Measurements from ENCODE around the gene FLAD1.
A peak's percentile ranks its signal among the peaks of the same experiment; 100 is the strongest.

Gene FLAD1

DNA sequence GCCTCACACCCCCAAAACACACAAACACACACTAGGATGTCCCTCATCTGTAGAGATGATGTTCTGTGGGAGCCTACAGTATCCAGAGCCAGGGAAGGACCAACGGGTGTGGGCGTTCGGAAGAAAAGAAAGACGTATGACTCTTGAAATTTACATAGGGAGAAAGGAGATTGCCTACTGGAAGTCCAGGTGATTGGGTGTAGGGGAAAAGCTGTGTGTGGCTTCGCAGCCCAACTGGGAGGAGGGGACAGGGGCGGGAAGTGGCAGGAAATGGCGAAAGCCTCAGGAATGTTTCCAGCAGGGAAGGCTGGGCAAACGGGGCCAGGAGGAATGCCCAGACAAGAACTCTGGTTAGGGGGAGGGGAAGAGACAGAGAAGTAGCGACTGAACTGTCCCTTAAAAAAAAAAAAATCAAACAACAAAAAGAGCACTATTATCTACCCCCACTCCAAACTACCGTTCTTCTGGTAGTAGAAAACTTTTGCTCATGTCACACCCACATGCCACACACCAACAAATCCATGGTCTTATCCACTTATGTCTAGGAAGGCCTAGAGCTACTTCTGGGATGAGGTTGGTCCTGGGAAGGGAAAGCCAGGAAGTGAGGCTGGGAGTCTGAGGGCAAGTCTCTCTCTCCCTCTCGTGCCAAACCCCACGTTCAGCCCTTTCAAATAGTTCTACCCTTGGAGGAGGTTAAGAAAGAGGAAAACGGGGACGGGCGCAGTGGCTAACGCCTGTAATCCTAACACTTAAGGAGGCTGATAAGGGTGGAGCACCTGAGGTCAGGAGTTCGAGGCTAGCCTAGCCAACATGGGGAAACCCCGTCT lies 10.4 kb upstream of the FLAD1 start (continued):
- TF ChIP-seq, protein P1, sequence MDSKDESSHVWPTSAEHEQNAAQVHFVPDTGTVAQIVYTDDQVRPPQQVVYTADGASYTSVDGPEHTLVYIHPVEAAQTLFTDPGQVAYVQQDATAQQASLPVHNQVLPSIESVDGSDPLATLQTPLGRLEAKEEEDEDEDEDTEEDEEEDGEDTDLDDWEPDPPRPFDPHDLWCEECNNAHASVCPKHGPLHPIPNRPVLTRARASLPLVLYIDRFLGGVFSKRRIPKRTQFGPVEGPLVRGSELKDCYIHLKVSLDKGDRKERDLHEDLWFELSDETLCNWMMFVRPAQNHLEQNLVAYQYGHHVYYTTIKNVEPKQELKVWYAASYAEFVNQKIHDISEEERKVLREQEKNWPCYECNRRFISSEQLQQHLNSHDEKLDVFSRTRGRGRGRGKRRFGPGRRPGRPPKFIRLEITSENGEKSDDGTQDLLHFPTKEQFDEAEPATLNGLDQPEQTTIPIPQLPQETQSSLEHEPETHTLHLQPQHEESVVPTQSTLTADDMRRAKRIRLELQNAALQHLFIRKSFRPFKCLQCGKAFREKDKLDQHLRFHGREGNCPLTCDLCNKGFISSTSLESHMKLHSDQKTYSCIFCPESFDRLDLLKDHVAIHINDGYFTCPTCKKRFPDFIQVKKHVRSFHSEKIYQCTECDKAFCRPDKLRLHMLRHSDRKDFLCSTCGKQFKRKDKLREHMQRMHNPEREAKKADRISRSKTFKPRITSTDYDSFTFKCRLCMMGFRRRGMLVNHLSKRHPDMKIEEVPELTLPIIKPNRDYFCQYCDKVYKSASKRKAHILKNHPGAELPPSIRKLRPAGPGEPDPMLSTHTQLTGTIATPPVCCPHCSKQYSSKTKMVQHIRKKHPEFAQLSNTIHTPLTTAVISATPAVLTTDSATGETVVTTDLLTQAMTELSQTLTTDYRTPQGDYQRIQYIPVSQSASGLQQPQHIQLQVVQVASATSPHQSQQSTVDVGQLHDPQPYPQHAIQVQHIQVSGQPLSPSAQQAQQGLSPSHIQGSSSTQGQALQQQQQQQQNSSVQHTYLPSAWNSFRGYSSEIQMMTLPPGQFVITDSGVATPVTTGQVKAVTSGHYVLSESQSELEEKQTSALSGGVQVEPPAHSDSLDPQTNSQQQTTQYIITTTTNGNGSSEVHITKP (tag by site-specific recombination; IDR thresholded peaks at IDR 0.05): peak; percentile 94
- TF ChIP-seq ZNF341 (tag by site-specific recombination; IDR thresholded peaks at IDR 0.05; ENCODE audit: low read depth) (peak; percentile 43; the same call in 1 of the 2 replicates), EGR2 (tag by site-specific recombination; IDR thresholded peaks at IDR 0.05; ENCODE audit: low read depth) (peak; percentile 36; the same call in 1 of the 2 replicates), ZFHX2 (tag by site-specific recombination; conservative IDR thresholded peaks at IDR 0.05) (peak; percentile 55), ZEB2 (tag by site-specific recombination; IDR thresholded peaks at IDR 0.05) (peak; percentile 39; the same call in 1 of the 2 replicates), ZNF391 (tag by site-specific recombination; IDR thresholded peaks at IDR 0.05; ENCODE audit: borderline replicate concordance, low read depth) (peak; percentile 53; the same call in 1 of the 2 replicates), ZNF623 (tag by site-specific recombination; IDR thresholded peaks at IDR 0.05) (0 out of 2 replicates have a peak, but pooled peaks have one; percentile 13), ZNF324 (tag by site-specific recombination; IDR thresholded peaks at IDR 0.05) (peak; percentile 45; the same call in 1 of the 2 replicates), ZNF501 (tag by site-specific recombination; IDR thresholded peaks at IDR 0.05) (no peak), ZNF629 (tag by site-specific recombination; IDR thresholded peaks at IDR 0.05) (peak; percentile 69), ZIC2 (tag by site-specific recombination; IDR thresholded peaks at IDR 0.05) (peak; percentile 73), ZNF366 (tag by site-specific recombination; conservative IDR thresholded peaks at IDR 0.05) (peak; percentile 53), ZNF433 (tag by site-specific recombination; IDR thresholded peaks at IDR 0.05; ENCODE audit: low read depth) (no peak), ZXDB (tag by site-specific recombination; IDR thresholded peaks at IDR 0.05) (peak; percentile 73), SP7 (tag by site-specific recombination; IDR thresholded peaks at IDR 0.05) (peak; percentile 76), ZBTB21 (tag by site-specific recombination; IDR thresholded peaks at IDR 0.05) (no peak; the same call in 1 of the 2 replicates), ZNF600 (tag by site-specific recombination; IDR thresholded peaks at IDR 0.05) (peak; percentile 65; the same call in 1 of the 2 replicates), ZNF350 (tag by site-specific recombination; IDR thresholded peaks at IDR 0.05) (no peak), OSR2 (tag by site-specific recombination; IDR thresholded peaks at IDR 0.05) (peak; percentile 69), ZNF335 (tag by site-specific recombination; conservative IDR thresholded peaks at IDR 0.05) (peak; percentile 59), SP2 (tag by site-specific recombination; IDR thresholded peaks at IDR 0.05) (peak; percentile 93), ZNF121 (tag by site-specific recombination; IDR thresholded peaks at IDR 0.05) (no peak), KLF8 (tag by site-specific recombination; IDR thresholded peaks at IDR 0.05) (peak; percentile 55), FEZF1 (tag by site-specific recombination; IDR thresholded peaks at IDR 0.05) (peak; percentile 98), ZNF133 (tag by site-specific recombination; IDR thresholded peaks at IDR 0.05) (no peak), ZBTB8A (tag by site-specific recombination; IDR thresholded peaks at IDR 0.05) (peak; percentile 19; the same call in 1 of the 2 replicates)
- TF ChIP-seq, protein P2, sequence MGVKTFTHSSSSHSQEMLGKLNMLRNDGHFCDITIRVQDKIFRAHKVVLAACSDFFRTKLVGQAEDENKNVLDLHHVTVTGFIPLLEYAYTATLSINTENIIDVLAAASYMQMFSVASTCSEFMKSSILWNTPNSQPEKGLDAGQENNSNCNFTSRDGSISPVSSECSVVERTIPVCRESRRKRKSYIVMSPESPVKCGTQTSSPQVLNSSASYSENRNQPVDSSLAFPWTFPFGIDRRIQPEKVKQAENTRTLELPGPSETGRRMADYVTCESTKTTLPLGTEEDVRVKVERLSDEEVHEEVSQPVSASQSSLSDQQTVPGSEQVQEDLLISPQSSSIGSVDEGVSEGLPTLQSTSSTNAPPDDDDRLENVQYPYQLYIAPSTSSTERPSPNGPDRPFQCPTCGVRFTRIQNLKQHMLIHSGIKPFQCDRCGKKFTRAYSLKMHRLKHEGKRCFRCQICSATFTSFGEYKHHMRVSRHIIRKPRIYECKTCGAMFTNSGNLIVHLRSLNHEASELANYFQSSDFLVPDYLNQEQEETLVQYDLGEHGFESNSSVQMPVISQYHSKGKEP (tag by site-specific recombination; IDR thresholded peaks at IDR 0.05): no peak
- TF ChIP-seq, protein P3, sequence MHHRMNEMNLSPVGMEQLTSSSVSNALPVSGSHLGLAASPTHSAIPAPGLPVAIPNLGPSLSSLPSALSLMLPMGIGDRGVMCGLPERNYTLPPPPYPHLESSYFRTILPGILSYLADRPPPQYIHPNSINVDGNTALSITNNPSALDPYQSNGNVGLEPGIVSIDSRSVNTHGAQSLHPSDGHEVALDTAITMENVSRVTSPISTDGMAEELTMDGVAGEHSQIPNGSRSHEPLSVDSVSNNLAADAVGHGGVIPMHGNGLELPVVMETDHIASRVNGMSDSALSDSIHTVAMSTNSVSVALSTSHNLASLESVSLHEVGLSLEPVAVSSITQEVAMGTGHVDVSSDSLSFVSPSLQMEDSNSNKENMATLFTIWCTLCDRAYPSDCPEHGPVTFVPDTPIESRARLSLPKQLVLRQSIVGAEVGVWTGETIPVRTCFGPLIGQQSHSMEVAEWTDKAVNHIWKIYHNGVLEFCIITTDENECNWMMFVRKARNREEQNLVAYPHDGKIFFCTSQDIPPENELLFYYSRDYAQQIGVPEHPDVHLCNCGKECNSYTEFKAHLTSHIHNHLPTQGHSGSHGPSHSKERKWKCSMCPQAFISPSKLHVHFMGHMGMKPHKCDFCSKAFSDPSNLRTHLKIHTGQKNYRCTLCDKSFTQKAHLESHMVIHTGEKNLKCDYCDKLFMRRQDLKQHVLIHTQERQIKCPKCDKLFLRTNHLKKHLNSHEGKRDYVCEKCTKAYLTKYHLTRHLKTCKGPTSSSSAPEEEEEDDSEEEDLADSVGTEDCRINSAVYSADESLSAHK (tag by site-specific recombination; IDR thresholded peaks at IDR 0.05): peak; percentile 11; the same call in 1 of the 2 replicates
- TF ChIP-seq, protein P4, sequence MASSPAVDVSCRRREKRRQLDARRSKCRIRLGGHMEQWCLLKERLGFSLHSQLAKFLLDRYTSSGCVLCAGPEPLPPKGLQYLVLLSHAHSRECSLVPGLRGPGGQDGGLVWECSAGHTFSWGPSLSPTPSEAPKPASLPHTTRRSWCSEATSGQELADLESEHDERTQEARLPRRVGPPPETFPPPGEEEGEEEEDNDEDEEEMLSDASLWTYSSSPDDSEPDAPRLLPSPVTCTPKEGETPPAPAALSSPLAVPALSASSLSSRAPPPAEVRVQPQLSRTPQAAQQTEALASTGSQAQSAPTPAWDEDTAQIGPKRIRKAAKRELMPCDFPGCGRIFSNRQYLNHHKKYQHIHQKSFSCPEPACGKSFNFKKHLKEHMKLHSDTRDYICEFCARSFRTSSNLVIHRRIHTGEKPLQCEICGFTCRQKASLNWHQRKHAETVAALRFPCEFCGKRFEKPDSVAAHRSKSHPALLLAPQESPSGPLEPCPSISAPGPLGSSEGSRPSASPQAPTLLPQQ (tag by site-specific recombination; IDR thresholded peaks at IDR 0.05): peak; percentile 79
- TF ChIP-seq, protein P5, sequence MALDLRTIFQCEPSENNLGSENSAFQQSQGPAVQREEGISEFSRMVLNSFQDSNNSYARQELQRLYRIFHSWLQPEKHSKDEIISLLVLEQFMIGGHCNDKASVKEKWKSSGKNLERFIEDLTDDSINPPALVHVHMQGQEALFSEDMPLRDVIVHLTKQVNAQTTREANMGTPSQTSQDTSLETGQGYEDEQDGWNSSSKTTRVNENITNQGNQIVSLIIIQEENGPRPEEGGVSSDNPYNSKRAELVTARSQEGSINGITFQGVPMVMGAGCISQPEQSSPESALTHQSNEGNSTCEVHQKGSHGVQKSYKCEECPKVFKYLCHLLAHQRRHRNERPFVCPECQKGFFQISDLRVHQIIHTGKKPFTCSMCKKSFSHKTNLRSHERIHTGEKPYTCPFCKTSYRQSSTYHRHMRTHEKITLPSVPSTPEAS (tag by site-specific recombination; IDR thresholded peaks at IDR 0.05): no peak

All from HEK293 (cell line).